AG04450 (cell line): ENCODE results near the gene SCARF2. TPM values are rescaled to one million over a fixed set of nuclear protein-coding genes. Genes with fewer than 3 reads are reported as not detected.

Experiments used
- CTCF ChIA-PET: fragments of 300-600, 350-600 bp; formaldehyde crosslinking; extraction: SDS; loops from one replicate; lab custom pipeline; 2022; ENCODE audit warnings: antibody characterized with exemption, inconsistent platforms; lab: Charles Lee
- POLR2A ChIA-PET: fragments of 350-600 bp; formaldehyde crosslinking; extraction: SDS; loops from one replicate; lab custom pipeline; 2021; ENCODE audit warnings: antibody characterized with exemption, inconsistent platforms; lab: Yijun Ruan, JAX
- DNase-seq: peaks from one replicate; pipeline ENCODE4 v3.0.0-alpha.2; 2011; ENCODE audit warnings: low read depth, low spot score
- H3K27ac ChIP-seq: one replicate; pipeline ENCODE4 v1.5.1; 2012; ENCODE audit warnings: low read depth, low read length, control low read depth
- H3K27me3 ChIP-seq: one replicate; pipeline ENCODE4 v1.6.0; 2012; ENCODE audit warnings: low read length; ENCODE audit not compliant: control insufficient read depth, insufficient read depth
- H3K4me3 ChIP-seq: 2 replicates; pipeline ENCODE4 v1.5.1; 2011; ENCODE audit warnings: mild to moderate bottlenecking, low read depth, low read length, control low read depth
- H3K9me3 ChIP-seq: 2 replicates; pipeline ENCODE4 v1.5.1; 2012; ENCODE audit warnings: low read length; ENCODE audit not compliant: control insufficient read depth, insufficient read depth
- CTCF ChIP-seq: IDR thresholded peaks from 2 replicates; pipeline ENCODE4 v1.5.1; 2011; ENCODE audit warnings: low read depth, low read length, control low read depth, inconsistent platforms
- polyA plus RNA-seq: library from polyadenylated mRNA; depleted of rRNA; stranded (reverse); fragments of >200 nt; gene quantifications from 2 replicates; pipeline ENCODE4 v1.2.3, GENCODE V29; 2011

Gene SCARF2
- polyA plus RNA-seq, 1 experiment = 7.3 TPM

- no peak for DNase-seq
- CTCF ChIA-PET = interaction anchor here (1.0 to 1.5 kb wide), 2 partner anchors 8 to 30 kb away, joined by 3 to 4 read pairs; no protein-coding TSS in a partner anchor
Observed at GRCh38 chr22:20448630-20449029, 11.0 kb upstream of the SCARF2 start.

GRCh38 chr22:20446383-20446970, 8.9 kb upstream of the SCARF2 start:
- Histone ChIP-seq H3K4me3 (no peak overlapping the region), H3K27me3 (no peaks in the 10 kb centered on the region), H3K9me3 (no peaks in the 10 kb centered on the region; the same call in 1 of the 2 replicates), H3K27ac (no peak overlapping the region)
- POLR2A ChIA-PET = no interaction called here
- no peak for TF ChIP-seq CTCF
- no peak for DNase-seq
- CTCF ChIA-PET = interaction anchor here (1.0 kb wide), 1 partner anchor 10 kb away, joined by 3 read pairs; no protein-coding TSS in a partner anchor

More at GRCh38 chr22:20448630-20449029, 11.0 kb upstream of the SCARF2 start:
- H3K27ac ChIP-seq = no peak overlapping the region
- H3K27me3 ChIP-seq = no peaks in the 10 kb centered on the region
- TF ChIP-seq CTCF = no peak
- no peaks in the 10 kb centered on the region; the same call in 1 of the 2 replicates for H3K9me3 ChIP-seq
- H3K4me3 ChIP-seq = no peak overlapping the region
- POLR2A ChIA-PET = no interaction called here

- ChIA-PET CTCF (interaction anchor here (0.6 to 1.6 kb wide), 3 partner anchors 10 to 287 kb away, joined by 3 to 5 read pairs (median 3); no protein-coding TSS in a partner anchor), POLR2A (interaction anchor here (0.7 kb wide), 1 partner anchor 234 kb away, joined by 3 read pairs; no protein-coding TSS in a partner anchor)
- Histone ChIP-seq H3K4me3 (no peak overlapping the region), H3K9me3 (no peaks in the 10 kb centered on the region), H3K27me3 (no peaks in the 10 kb centered on the region), H3K27ac (no peak overlapping the region)
- no peak for DNase-seq
- TF ChIP-seq CTCF = no peak
Observed at GRCh38 chr22:20444325-20444724, 6.7 kb upstream of the SCARF2 start.

- no peak overlapping the region for H3K27ac ChIP-seq
- ChIA-PET CTCF (interaction anchor here (1.0 kb wide), 1 partner anchor 14 kb away, joined by 3 read pairs; no protein-coding TSS in a partner anchor), POLR2A (interaction anchor here (0.6 kb wide), 1 partner anchor 314 kb away, joined by 3 read pairs; no protein-coding TSS in a partner anchor)
- H3K4me3 ChIP-seq = no peak overlapping the region
- TF ChIP-seq CTCF = no peak
- DNase-seq = no peak
- no peaks in the 10 kb centered on the region for H3K27me3 ChIP-seq
- H3K9me3 ChIP-seq = no peaks in the 10 kb centered on the region; the same call in 1 of the 2 replicates
Observed at GRCh38 chr22:20442485-20443284, 5.1 kb upstream of the SCARF2 start.
